Stimulated activated CD4-positive, alpha-beta T cell treated with anti-CD3 and anti-CD28 coated beads, Interleukin-1b, Interleukin-23, amount 100 ng/mL, for 1 hour (primary cell): ENCODE data around the gene MRPS34.

Experiments used
- DNase-seq, 2 donors: peaks; one replicate each; pipeline ENCODE4 v3.0.0-alpha.2; 2020; ENCODE audit warnings: low read depth in 2 of 2

Gene MRPS34

GRCh38 chr16:1729026-1729425 is 43.9 kb downstream of the MRPS34 start:
- DNase-seq = no peak

GRCh38 chr16:1727651-1728624 is 45.0 kb downstream of the MRPS34 start:
- no peak for DNase-seq

- DNase-seq = no peak
Measured at GRCh38 chr16:1726661-1727502, 46.1 kb downstream of the MRPS34 start.

GRCh38 chr16:1724491-1724890 is 48.4 kb downstream of the MRPS34 start:
- DNase-seq = no peak

- no peak for DNase-seq
Measured at GRCh38 chr16:1723450-1724147, 49.3 kb downstream of the MRPS34 start.
